ENCODE measurements around the gene AMMECR1.
"Not testable (repeated sequence)": the region's sequence is repeated elsewhere in the genome, so short reads cannot be mapped to it uniquely, and the experiment has no call there.

AMMECR1 gene

GRCh38 chrX:110317820-110318663 is at the start of gene AMMECR1:
TSS of gene AMMECR1 (minus strand) at chrX:110318085. CDS start at chrX:110318071, 14 bp downstream.
- in situ Hi-C loops (cut with HindIII; ENCODE audit: low sequenced_read_pairs): no loop called here

DNA sequence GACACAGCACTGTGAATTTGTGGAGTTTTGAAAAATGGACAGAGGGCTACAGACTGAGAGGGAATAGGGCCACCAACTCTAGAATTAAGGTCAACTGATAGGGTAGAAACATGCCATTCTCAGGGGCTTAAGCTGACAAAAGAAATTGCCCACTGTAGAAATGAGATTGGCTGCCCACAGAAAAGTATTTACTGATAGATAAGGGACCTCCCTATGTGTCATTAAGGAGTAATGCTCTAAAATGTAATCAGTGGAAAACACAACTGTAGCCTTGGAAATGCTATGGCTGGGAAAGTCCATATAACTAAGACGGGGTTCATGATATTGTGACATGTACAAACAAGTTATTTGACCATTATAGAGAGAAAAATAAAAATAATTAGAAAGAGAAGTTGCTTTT is 45.4 kb upstream of the AMMECR1 start:
- in situ Hi-C loops (cut with HindIII; ENCODE audit: low sequenced_read_pairs): no loop called here

GRCh38 chrX:110359273-110359672 is 41.4 kb upstream of the AMMECR1 start:
- in situ Hi-C loops (cut with HindIII; ENCODE audit: low sequenced_read_pairs): no loop called here

DNA sequence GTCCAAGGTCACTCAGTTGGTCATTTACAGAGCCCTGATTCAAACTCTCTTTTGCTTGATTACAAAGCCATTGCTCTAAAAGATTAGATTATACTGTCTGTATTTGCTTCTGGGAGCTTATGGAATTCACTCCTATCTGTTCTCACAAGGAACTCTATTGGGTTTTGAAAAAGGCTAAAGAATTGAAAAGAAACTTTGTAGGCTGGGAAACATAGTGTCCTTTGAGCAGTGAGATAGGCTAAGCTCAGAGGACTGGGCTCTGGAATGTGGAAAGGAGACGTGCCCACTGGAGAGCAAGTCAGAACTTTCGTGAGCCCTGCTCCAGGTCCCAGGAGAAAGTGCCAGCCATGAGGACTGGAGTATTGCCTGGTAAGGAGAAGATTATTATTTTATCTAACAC is 40.7 kb upstream of the AMMECR1 start, which contains the start of gene RTL9:
Gene RTL9 (plus strand): TSS at position 301 of the 400 bp plus-strand sequence. CDS start 91,770 bp downstream, outside the sequence.
- in situ Hi-C loops (cut with HindIII; ENCODE audit: low sequenced_read_pairs): no loop called here

GRCh38 chrX:110346681-110347080 is 28.8 kb upstream of the AMMECR1 start:
- in situ Hi-C loops (cut with HindIII; ENCODE audit: low sequenced_read_pairs): no loop called here

DNA sequence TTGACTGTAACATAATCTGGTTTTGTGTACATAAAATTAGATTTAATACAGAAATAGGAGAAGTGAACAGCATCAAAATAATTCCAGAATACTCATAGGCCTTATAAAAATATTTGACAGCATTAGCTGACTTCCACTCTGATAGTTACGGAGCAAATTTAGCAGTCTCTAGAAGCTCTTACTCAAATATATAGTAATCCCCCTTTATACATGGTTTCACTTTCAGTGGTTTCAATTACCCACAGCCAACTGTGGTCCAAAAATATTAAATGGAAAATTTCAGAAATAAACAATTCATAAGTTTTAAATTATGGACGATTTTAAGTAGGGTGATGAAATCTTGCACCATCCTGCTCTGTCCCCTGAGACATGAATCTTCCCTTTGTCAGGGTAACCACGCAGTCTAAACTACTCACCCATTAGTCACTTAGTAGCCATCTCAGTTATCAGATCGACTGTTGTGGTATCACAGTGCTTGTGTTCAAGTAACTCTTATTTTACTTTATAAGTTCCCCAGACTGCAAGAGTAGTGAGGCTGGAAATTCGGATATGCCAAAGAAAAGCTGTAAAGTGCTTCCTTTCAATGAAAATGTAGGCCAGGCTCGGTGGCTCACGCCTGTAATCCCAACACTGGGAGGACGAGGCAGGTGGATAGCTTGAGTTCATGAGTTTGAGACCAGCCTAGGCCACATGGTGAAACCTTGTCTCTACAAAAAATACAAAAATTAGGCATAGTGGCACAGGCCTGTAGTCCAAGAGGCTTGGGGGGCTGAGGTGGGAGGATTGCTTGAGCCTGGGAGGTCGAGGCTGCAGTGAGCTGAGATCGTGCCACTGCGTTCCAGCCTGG is 23.5 kb upstream of the AMMECR1 start:
- in situ Hi-C loops (cut with HindIII; ENCODE audit: low sequenced_read_pairs): no loop called here

- in situ Hi-C loops (cut with HindIII; ENCODE audit: low sequenced_read_pairs): no loop called here
Observed at GRCh38 chrX:110338935-110339334, 21.1 kb upstream of the AMMECR1 start.

- in situ Hi-C loops (cut with HindIII; ENCODE audit: low sequenced_read_pairs): not testable (repeated sequence)
Observed at GRCh38 chrX:110333458-110333857, 15.6 kb upstream of the AMMECR1 start.

- in situ Hi-C loops (cut with HindIII; ENCODE audit: low sequenced_read_pairs): no loop called here
Observed at GRCh38 chrX:110331444-110332030, 13.7 kb upstream of the AMMECR1 start.

DNA sequence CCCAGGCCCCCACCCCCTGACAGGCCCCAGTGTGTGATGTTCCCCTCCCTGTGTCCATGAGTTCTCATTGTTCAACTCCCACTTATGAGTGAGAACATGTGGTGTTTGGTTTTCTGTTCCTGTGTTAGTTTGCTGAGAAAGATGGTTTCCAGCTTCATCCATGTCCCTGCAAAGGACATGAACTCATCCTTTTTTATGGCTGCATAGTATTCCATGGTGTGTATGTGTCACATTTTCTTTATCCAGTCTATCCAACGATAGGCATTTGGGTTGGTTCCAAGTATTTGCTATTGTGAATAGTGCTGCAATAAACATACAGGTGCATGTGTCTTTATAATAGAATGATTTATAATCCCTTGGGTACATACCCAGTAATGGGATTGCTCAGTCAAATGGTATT is 10.7 kb upstream of the AMMECR1 start:
- in situ Hi-C loops (cut with HindIII; ENCODE audit: low sequenced_read_pairs): not testable (repeated sequence)

DNA sequence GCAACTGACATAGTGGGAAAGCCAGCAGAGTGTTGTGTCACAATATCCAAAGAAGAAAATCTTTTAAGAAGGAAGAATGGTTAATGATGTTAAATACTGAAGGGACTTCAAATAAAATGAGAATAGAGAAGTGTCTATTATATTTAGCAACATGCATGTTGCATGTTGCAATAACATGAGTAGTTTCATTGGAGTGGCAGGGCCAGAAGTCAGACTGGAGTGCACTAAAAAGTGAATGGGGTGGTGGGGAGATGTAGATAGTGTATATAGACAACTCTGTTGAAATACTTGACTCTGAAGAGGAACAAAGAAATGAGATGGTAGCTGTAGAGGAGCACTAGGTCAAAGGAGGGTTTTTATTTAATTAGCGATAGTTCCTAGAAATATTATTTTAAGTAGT is 9.5 kb upstream of the AMMECR1 start:
- in situ Hi-C loops (cut with HindIII; ENCODE audit: low sequenced_read_pairs): no loop called here

- in situ Hi-C loops (cut with HindIII; ENCODE audit: low sequenced_read_pairs): no loop called here
Observed at GRCh38 chrX:110326712-110327111, 8.8 kb upstream of the AMMECR1 start.

- in situ Hi-C loops (cut with HindIII; ENCODE audit: low sequenced_read_pairs): no loop called here
Observed at GRCh38 chrX:110322603-110323002, 4.7 kb upstream of the AMMECR1 start.

DNA sequence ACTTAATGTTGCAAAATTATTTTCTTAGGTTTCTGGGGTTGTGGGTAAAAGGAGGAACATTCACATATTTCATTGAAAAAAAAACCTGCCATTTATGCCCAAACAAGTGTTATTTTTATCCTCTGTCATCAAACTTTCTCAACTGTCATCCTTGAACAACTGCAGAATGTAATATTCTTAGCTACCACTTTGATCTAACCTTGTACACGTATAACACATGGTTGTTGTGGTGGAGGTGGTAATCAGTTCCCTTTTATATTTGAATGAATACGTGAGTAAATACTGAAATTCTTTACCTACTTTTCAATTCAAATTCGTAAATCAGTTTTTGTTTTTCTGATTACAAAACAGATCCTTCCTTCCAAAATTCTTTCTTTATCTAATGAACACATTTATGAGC is 3.8 kb upstream of the AMMECR1 start:
- in situ Hi-C loops (cut with HindIII; ENCODE audit: low sequenced_read_pairs): no loop called here

DNA sequence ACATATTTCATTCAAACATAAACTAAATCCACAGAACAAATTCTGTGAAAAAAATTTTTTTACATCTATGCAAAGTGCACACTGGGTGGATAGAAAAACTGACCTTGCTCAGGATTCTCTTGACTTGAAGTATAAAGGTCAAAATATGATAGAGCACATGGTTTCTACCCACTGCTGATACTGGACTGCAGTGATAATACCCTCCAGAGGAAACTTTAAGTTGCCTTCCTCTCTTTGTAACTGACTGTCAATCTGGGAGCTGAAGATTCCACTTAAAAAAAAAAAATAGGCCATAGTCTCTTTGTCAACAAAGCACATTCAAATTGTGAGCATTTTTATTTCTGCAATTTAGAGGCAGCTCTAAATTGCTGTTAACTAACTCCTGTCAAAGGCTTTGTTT is 3.2 kb upstream of the AMMECR1 start:
- in situ Hi-C loops (cut with HindIII; ENCODE audit: low sequenced_read_pairs): no loop called here

- in situ Hi-C loops (cut with HindIII; ENCODE audit: low sequenced_read_pairs): no loop called here
Observed at GRCh38 chrX:110320381-110320987, 2.6 kb upstream of the AMMECR1 start.

DNA sequence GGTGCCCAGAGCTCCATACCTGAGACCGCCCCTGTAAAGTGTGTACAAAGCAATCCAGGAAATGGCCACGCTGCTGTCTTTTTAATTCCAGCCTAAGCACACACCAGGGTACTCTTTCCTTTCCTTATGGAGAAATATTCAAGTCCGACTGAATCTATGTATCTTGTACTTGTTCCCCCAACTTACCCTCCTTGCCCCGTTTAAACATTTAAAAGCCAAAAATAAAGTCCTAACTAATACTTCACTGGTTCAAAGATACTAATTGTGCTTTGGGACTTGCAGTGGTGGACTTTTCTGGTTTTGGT is 731 bp upstream of the AMMECR1 start:
- in situ Hi-C loops (cut with HindIII; ENCODE audit: low sequenced_read_pairs): no loop called here

DNA sequence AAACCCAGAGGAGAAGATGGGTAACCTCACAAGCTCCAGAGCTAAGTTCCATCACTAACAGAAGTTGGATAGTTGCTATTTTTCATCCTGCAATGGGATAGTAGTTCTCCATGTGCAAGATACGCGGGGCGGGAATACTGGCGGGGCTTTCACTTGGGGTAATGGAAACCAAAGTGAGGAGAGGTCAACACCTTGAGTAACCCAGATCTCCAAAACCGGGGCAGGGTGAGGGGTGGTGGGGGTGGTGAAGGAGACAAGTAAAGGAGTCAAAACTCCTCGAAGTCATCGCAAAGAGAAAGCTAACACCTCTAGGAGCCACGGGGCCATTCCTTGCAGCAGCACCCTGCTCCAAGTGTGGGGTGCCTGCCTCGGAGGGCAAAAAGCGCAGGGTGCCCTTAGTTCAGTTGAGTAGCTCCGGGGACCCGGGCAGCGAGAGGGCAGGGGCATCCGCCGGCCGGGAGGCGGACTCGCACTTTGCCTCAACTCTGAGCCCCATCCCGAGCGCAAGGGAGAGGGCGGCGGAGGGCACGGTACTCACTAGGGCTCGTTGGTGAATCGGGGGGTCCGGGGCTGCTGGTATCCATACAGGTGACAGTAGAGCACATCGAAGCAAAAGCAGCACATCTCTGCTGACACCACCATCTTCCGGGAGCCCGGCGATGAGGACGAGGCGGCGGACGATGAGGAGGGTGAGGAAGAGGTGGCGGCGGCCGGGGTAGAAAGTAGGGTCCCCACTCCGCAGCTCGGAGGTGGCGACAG is 645 bp downstream of the AMMECR1 start:
- in situ Hi-C loops (cut with HindIII; ENCODE audit: low sequenced_read_pairs): no loop called here

GRCh38 chrX:110316351-110317060 is 1.4 kb downstream of the AMMECR1 start:
- in situ Hi-C loops (cut with HindIII; ENCODE audit: low sequenced_read_pairs): no loop called here

- in situ Hi-C loops (cut with HindIII; ENCODE audit: low sequenced_read_pairs): no loop called here
Observed at GRCh38 chrX:110315551-110315950, 2.3 kb downstream of the AMMECR1 start.

Measured in endothelial cell of hepatic sinusoid (primary cell).